Neuronal stem cell (in vitro differentiated cells): ENCODE data around the gene IRS1.

Source experiments
- DNase-seq: peaks from one replicate; pipeline ENCODE4 v3.0.0-alpha.2; 2013; ENCODE audit warnings: low spot score
- H2AFZ ChIP-seq: one replicate; pipeline ENCODE4 v1.6.1; 2013; ENCODE audit warnings: mild to moderate bottlenecking, low read length, inconsistent platforms
- H2AK5ac ChIP-seq: 2 replicates; pipeline ENCODE4 v1.6.1; 2013; ENCODE audit warnings: low read depth, mild to moderate bottlenecking, inconsistent platforms, low read length, moderate library complexity, mixed read lengths
- H2BK120ac ChIP-seq: 2 replicates; pipeline ENCODE4 v1.6.1; 2013; ENCODE audit warnings: low read depth, mild to moderate bottlenecking, inconsistent platforms, low read length, moderate library complexity, mixed read lengths
- H2BK12ac ChIP-seq: one replicate; pipeline ENCODE4 v1.6.1; 2013; ENCODE audit warnings: low read length, inconsistent platforms
- H2BK15ac ChIP-seq: 2 replicates; pipeline ENCODE4 v1.6.1; 2013; ENCODE audit warnings: mild to moderate bottlenecking, low read length, inconsistent platforms, mixed read lengths
- H2BK5ac ChIP-seq: one replicate; pipeline ENCODE4 v1.6.1; 2013; ENCODE audit warnings: inconsistent platforms, mild to moderate bottlenecking, low read length, moderate library complexity
- H3K14ac ChIP-seq: one replicate; pipeline ENCODE4 v1.6.1; 2013; ENCODE audit warnings: low read length, inconsistent platforms
- H3K18ac ChIP-seq: 2 replicates; pipeline ENCODE4 v1.6.1; 2013; ENCODE audit warnings: low read length, inconsistent platforms
- H3K23ac ChIP-seq: 2 replicates; pipeline ENCODE4 v1.6.1; 2013; ENCODE audit warnings: low read depth, mild to moderate bottlenecking, mixed read lengths, low read length, inconsistent platforms; ENCODE audit not compliant: poor library complexity
- H3K27ac ChIP-seq: replicated peaks from 3 replicates; pipeline ENCODE4 v1.5.1; 2013; ENCODE audit warnings: low read length, inconsistent platforms
- H3K27me3 ChIP-seq, 3 experiments: 2 replicates each; pipeline ENCODE4 v1.6.1; 2013; ENCODE audit warnings: low read length in 3 of 3, mild to moderate bottlenecking in 2 of 3, inconsistent platforms in 1 of 3, low read depth in 1 of 3, mixed read lengths in 1 of 3, moderate library complexity in 1 of 3; ENCODE audit not compliant: control insufficient read depth in 3 of 3, insufficient read depth in 3 of 3
- H3K36me3 ChIP-seq, 2 donors: replicated peaks in 1 of 2; 2 replicates each; pipeline ENCODE4 v1.6.1; 2013; ENCODE audit warnings: low read length in 2 of 2; ENCODE audit not compliant: control insufficient read depth in 2 of 2, insufficient read depth in 2 of 2
- H3K4ac ChIP-seq: 2 replicates; pipeline ENCODE4 v1.6.1; 2013; ENCODE audit warnings: inconsistent platforms, mild to moderate bottlenecking, low read length, moderate library complexity
- H3K4me1 ChIP-seq, 2 donors: 1 replicate in 1 of 2; 2 replicates in 1 of 2; pipeline ENCODE4 v1.6.1; 2013; ENCODE audit warnings: low read length in 2 of 2, low read depth in 1 of 2; ENCODE audit not compliant: control insufficient read depth in 2 of 2, insufficient read depth in 1 of 2
- H3K4me2 ChIP-seq: one replicate; pipeline ENCODE4 v1.6.1; 2013; ENCODE audit warnings: mild to moderate bottlenecking, low read length, inconsistent platforms; ENCODE audit not compliant: insufficient read depth, poor library complexity, severe bottlenecking
- H3K4me3 ChIP-seq, 2 donors: 2 replicates each; pipeline ENCODE4 v1.5.1; 2013; ENCODE audit warnings: low read length in 2 of 2, mild to moderate bottlenecking in 2 of 2, inconsistent platforms in 1 of 2, moderate library complexity in 1 of 2
- H3K79me1 ChIP-seq: one replicate; pipeline ENCODE4 v1.6.1; 2013; ENCODE audit warnings: low read depth, mild to moderate bottlenecking, inconsistent platforms, low read length, moderate library complexity
- H3K9ac ChIP-seq: one replicate; pipeline ENCODE4 v1.6.1; 2013; ENCODE audit warnings: mild to moderate bottlenecking, low read depth, low read length, inconsistent platforms; ENCODE audit not compliant: poor library complexity
- H3K9me3 ChIP-seq, 2 donors: replicated peaks in 1 of 2; 2 replicates each; pipeline versions ENCODE3 to v1.6.1; 2013; ENCODE audit warnings: low read length in 2 of 2, mild to moderate bottlenecking in 2 of 2, inconsistent platforms in 1 of 2, low read depth in 1 of 2, mixed read lengths in 1 of 2, moderate library complexity in 1 of 2; ENCODE audit not compliant: control insufficient read depth in 2 of 2, insufficient read depth in 1 of 2
- H4K8ac ChIP-seq: one replicate; pipeline ENCODE4 v1.6.1; 2013; ENCODE audit warnings: low read depth, mild to moderate bottlenecking, inconsistent platforms, low read length, moderate library complexity
- H4K91ac ChIP-seq: one replicate; pipeline ENCODE4 v1.6.1; 2013; ENCODE audit warnings: low read length, low read depth, mild to moderate bottlenecking, inconsistent platforms; ENCODE audit not compliant: poor library complexity
- WGBS, 2 donors: extraction: QIAGEN DNeasy Blood & Tissue Kit; methylation state at CpG; one replicate each; pipeline ENCODE4 v1.1.7; 2013; ENCODE audit warnings: missing lambda C conversion rate in 2 of 2, mixed read lengths in 1 of 2; ENCODE audit not compliant: insufficient read length in 2 of 2, insufficient replicate concordance in 1 of 2; ENCODE audit errors: extremely low coverage in 2 of 2; 5-methylcytosine and 5-hydroxymethylcytosine counted together

The IRS1 gene

DNA sequence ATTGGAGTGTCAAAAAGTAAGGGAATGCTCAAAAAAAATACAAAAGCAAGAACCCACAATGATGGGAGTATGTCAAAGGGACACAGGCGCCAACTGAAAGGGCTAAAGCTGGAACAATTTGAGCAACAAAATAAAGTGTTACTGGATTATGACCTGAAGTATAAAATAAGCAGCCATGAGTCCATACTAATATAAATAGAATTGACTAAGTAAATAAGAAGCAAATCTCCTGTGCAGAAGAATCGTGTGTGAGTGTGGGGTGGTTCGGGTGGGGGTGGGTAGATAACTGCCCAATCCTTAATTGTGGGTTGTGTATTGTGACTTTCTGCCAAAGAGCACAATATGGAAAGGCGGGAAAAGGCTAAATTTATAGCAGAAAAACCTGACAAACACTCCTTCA lies 23.5 kb downstream of the IRS1 start:
- H3K36me3 ChIP-seq: peaks cover 7 to 74% of the 10 kb centered on the region in 2 donors
- H3K9me3 ChIP-seq: peaks cover 2 to 51% of the 10 kb centered on the region in 2 donors
- no peaks in the 10 kb centered on the region for H3K27me3 ChIP-seq
- no CpG with 5 or more reads among the region's 4 CpGs for WGBS, 2 donors
- no peak overlapping the region for H4K91ac ChIP-seq
- H4K8ac ChIP-seq: no peak overlapping the region
- no peak overlapping the region for H3K4ac ChIP-seq
- DNase-seq: no peak
- peaks cover 4 to 13% of the 10 kb centered on the region in 2 donors for H3K4me1 ChIP-seq
- no peak overlapping the region for H2BK15ac ChIP-seq
- no peak overlapping the region for H2BK120ac ChIP-seq
- no peak overlapping the region for H2BK5ac ChIP-seq
- H2BK12ac ChIP-seq: no peak overlapping the region
- H2AFZ ChIP-seq: no peak overlapping the region
- no peak overlapping the region for H3K27ac ChIP-seq
- no peak overlapping the region for H3K14ac ChIP-seq
- no peak overlapping the region for H3K4me2 ChIP-seq
- no peak overlapping the region for H2AK5ac ChIP-seq
- H3K23ac ChIP-seq: no peak overlapping the region
- no peak overlapping the region for H3K18ac ChIP-seq
- no peak overlapping the region for H3K9ac ChIP-seq
- peaks cover 2% of the 10 kb centered on the region for H3K79me1 ChIP-seq
- H3K4me3 ChIP-seq: no peak overlapping the region

- Histone ChIP-seq H2BK15ac (no peak overlapping the region), H3K4me1 (peaks cover 4 to 9% of the 10 kb centered on the region in 2 donors), H3K4me3 (no peak overlapping the region), H3K14ac (no peak overlapping the region), H3K4me2 (no peak overlapping the region), H4K8ac (no peak overlapping the region), H2AK5ac (no peak overlapping the region), H2BK5ac (no peak overlapping the region), H2BK120ac (no peak overlapping the region), H3K27me3 (no peaks in the 10 kb centered on the region), H3K18ac (no peak overlapping the region), H3K27ac (no peak overlapping the region), H3K79me1 (peaks cover 2% of the 10 kb centered on the region), H3K4ac (no peak overlapping the region), H2AFZ (no peak overlapping the region), H3K23ac (no peak overlapping the region), H2BK12ac (no peak overlapping the region), H3K9me3 (peaks cover 2 to 51% of the 10 kb centered on the region in 2 donors), H3K9ac (no peak overlapping the region), H4K91ac (no peak overlapping the region), H3K36me3 (peaks cover 7 to 80% of the 10 kb centered on the region in 2 donors)
- WGBS, 2 donors: no CpG with 5 or more reads among the region's 3 CpGs
- no peak for DNase-seq
Observed at GRCh38 chr2:226775032-226775509, 24.5 kb downstream of the IRS1 start.

DNA sequence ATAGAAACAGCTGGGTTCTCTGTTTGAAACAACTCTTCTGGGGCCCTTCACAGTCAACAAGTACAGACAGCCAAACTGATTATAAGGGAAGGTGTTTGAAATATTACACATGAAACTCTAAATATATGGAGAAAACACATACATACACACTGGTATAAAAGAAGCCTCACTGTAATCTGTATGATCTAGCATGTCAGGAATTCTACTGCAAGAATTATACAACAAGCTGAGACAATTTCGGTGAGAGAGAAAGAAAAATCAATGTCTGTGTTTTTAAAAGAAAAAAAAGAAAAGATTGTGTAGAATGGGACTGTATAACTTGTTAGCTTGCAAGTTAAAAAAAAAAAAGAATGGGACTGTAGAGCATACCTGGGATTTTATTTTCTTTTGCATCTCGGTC lies 26.3 kb downstream of the IRS1 start:
- no peak overlapping the region for H2AFZ ChIP-seq
- H4K91ac ChIP-seq: no peak overlapping the region
- H3K9ac ChIP-seq: no peak overlapping the region
- no peak overlapping the region for H3K14ac ChIP-seq
- no peak overlapping the region for H2BK12ac ChIP-seq
- H3K23ac ChIP-seq: no peak overlapping the region
- no peak overlapping the region for H3K18ac ChIP-seq
- no CpG with 5 or more reads among the region's 2 CpGs for WGBS, 2 donors
- H2BK120ac ChIP-seq: no peak overlapping the region
- H2AK5ac ChIP-seq: no peak overlapping the region
- H3K4ac ChIP-seq: no peak overlapping the region
- H2BK5ac ChIP-seq: no peak overlapping the region
- no peak overlapping the region for H2BK15ac ChIP-seq
- H3K4me1 ChIP-seq: peaks cover 4 to 9% of the 10 kb centered on the region in 2 donors
- peaks cover 2 to 46% of the 10 kb centered on the region in 2 donors for H3K9me3 ChIP-seq
- H4K8ac ChIP-seq: no peak overlapping the region
- no peak for DNase-seq
- H3K27ac ChIP-seq: no peak overlapping the region
- H3K4me2 ChIP-seq: no peak overlapping the region
- no peaks in the 10 kb centered on the region for H3K27me3 ChIP-seq
- H3K4me3 ChIP-seq: no peak overlapping the region
- peaks cover 2% of the 10 kb centered on the region for H3K79me1 ChIP-seq
- peaks cover 7 to 80% of the 10 kb centered on the region in 2 donors for H3K36me3 ChIP-seq

DNA sequence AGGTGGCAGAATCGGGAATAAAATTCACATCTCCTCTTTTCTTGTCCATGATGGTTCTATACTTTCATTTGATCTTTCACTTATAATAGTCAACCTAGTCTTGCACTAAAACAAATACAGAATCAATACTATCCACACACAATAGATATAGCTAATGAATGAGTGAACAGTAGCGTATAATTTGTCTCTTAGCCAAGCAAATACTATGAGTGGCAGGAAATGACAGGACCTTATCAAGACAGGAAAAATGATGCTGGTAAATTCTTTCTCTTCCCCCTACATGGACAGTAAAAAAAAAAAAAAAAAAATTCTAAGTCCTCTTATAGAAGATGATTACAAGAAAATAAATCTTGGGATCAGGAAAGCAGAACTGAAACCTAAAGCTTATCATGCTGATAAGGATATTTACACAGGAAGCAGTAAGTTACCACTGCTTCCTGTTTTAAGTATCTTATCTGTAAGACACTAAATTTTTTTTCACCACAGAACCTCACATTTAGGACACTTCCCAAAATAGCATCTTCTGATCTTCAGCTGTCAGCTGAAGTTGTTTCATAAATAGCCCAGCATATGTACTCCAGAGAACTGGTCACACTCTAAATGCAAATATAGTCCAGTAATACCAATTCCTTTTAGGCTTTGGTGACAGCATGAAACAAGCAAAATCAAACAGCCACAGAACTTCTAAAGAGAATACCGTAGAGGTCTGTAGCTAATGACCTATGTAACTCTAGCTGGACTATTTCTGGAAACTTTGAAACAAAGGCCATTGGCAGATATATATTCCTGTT lies 27.0 kb downstream of the IRS1 start:
- Histone ChIP-seq H2BK120ac (no peak overlapping the region), H2BK15ac (no peak overlapping the region), H3K4ac (no peak overlapping the region), H4K91ac (no peak overlapping the region), H3K23ac (no peak overlapping the region), H3K9ac (no peak overlapping the region), H2AFZ (no peak overlapping the region), H4K8ac (no peak overlapping the region), H2BK5ac (no peak overlapping the region), H3K4me1 (peaks cover 6 to 9% of the 10 kb centered on the region in 2 donors), H2BK12ac (no peak overlapping the region), H3K4me3 (no peak overlapping the region), H3K36me3 (peaks cover 7 to 83% of the 10 kb centered on the region in 2 donors), H3K79me1 (peaks cover 2% of the 10 kb centered on the region), H3K9me3 (peaks cover 2 to 46% of the 10 kb centered on the region in 2 donors), H3K4me2 (no peak overlapping the region), H2AK5ac (no peak overlapping the region), H3K18ac (no peak overlapping the region), H3K14ac (no peak overlapping the region), H3K27ac (no peak overlapping the region), H3K27me3 (no peaks in the 10 kb centered on the region)
- WGBS, 2 donors: no CpG with 5 or more reads among the region's 3 CpGs
- no peak for DNase-seq
